RWPE2 (cell line): Measurements from ENCODE around the gene CHST11.

Experiments used
- ATAC-seq: fragments of 200-7000 bp; cut with Tn5 transposase; 3 replicates; pipeline ENCODE4 v1.9.1; 2021; ENCODE audit warnings: low read depth
- DNase-seq: peaks from one replicate; pipeline ENCODE4 v3.0.0-alpha.2; 2020; ENCODE audit warnings: low spot score
- H3K27ac ChIP-seq: fragments of 450-650 bp; 2 replicates; pipeline ENCODE4 v1.5.1; 2017; ENCODE audit warnings: mild to moderate bottlenecking; ENCODE audit not compliant: poor library complexity, severe bottlenecking
- H3K27me3 ChIP-seq: fragments of 250-450 bp; sonication (Bioruptor Pico); 2 replicates; pipeline ENCODE4 v1.5.1; 2021; ENCODE audit warnings: mild to moderate bottlenecking, moderate library complexity; ENCODE audit not compliant: insufficient read depth, poor library complexity, severe bottlenecking
- H3K36me3 ChIP-seq: fragments of 250-450 bp; sonication (Bioruptor Pico); 2 replicates; pipeline ENCODE4 v1.5.1; 2020; ENCODE audit warnings: low read depth, mild to moderate bottlenecking, moderate library complexity
- H3K4me1 ChIP-seq: fragments of 250-450 bp; sonication (Bioruptor Pico); 2 replicates; pipeline ENCODE4 v1.5.1; 2021; ENCODE audit warnings: mild to moderate bottlenecking, moderate library complexity; ENCODE audit not compliant: insufficient read depth, poor library complexity, severe bottlenecking
- H3K4me3 ChIP-seq: fragments of 250-450 bp; sonication (Bioruptor Pico); 2 replicates; pipeline ENCODE4 v1.5.1; 2021; ENCODE audit warnings: mild to moderate bottlenecking, moderate library complexity; ENCODE audit not compliant: severe bottlenecking
- H3K9me3 ChIP-seq: fragments of 250-450 bp; sonication (Bioruptor Pico); 2 replicates; pipeline ENCODE4 v1.5.1; 2021; ENCODE audit warnings: mild to moderate bottlenecking, moderate library complexity; ENCODE audit not compliant: severe bottlenecking
- TF ChIP-seq, protein P1 (sequence below): fragments of 450-650 bp; IDR thresholded peaks from one replicate; pipeline ENCODE4 v1.5.1; 2017; ENCODE audit warnings: mild to moderate bottlenecking, moderate library complexity; ENCODE audit not compliant: poor library complexity, severe bottlenecking

Gene CHST11

DNA sequence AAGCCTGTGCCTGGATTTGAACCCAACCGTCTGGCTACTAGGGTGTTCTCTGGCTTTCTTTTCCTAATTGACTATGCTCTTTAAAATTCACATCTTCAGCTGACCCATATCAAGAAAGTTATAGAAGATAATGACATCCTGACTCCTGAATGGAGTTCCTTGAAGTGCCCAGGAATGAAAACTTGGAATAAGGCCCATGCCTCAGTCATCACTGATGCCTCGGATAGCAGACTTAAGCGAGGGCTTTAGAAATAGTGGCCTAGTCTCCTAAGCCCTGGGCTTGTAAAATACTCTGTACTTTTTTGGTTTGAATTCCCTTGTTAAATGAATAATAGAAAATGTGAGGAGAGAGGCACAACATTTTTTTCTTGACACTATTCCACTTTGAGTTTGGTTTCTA, 39.0 kb downstream of the CHST11 start:
- Histone ChIP-seq H3K4me3 (no peak overlapping the region), H3K27me3 (no peaks in the 10 kb centered on the region), H3K4me1 (no peaks in the 10 kb centered on the region), H3K36me3 (no peaks in the 10 kb centered on the region), H3K27ac (no peak overlapping the region), H3K9me3 (no peaks in the 10 kb centered on the region)
- ATAC-seq, result no peak
- TF ChIP-seq, protein P1, sequence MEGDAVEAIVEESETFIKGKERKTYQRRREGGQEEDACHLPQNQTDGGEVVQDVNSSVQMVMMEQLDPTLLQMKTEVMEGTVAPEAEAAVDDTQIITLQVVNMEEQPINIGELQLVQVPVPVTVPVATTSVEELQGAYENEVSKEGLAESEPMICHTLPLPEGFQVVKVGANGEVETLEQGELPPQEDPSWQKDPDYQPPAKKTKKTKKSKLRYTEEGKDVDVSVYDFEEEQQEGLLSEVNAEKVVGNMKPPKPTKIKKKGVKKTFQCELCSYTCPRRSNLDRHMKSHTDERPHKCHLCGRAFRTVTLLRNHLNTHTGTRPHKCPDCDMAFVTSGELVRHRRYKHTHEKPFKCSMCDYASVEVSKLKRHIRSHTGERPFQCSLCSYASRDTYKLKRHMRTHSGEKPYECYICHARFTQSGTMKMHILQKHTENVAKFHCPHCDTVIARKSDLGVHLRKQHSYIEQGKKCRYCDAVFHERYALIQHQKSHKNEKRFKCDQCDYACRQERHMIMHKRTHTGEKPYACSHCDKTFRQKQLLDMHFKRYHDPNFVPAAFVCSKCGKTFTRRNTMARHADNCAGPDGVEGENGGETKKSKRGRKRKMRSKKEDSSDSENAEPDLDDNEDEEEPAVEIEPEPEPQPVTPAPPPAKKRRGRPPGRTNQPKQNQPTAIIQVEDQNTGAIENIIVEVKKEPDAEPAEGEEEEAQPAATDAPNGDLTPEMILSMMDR, result no peak
- DNase-seq, result no peak

DNA sequence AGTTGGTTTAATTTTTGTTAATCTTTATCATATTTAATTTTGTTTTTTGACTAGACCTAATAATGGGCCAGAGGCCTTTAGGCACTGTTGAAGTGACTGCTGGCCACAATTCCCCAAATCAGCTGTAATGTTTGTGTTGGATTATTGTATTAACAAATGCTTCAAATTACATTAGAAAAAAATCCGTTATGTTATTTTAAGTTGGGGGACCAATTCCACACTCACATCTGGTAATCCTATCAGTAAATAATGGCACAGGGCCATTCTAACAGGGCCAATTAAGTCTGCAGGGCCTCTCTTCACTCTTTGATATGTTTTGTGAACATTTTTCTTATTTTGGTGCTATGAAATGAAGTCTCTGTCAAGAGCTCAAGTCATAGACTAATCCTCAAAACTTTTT, 39.6 kb downstream of the CHST11 start:
- no peak for DNase-seq
- no peak overlapping the region for H3K4me3 ChIP-seq
- H3K27me3 ChIP-seq, result no peaks in the 10 kb centered on the region
- ATAC-seq, result no peak
- no peaks in the 10 kb centered on the region for H3K36me3 ChIP-seq
- H3K27ac ChIP-seq, result no peak overlapping the region
- no peaks in the 10 kb centered on the region for H3K4me1 ChIP-seq
- TF ChIP-seq, protein P1, result no peak
- no peaks in the 10 kb centered on the region for H3K9me3 ChIP-seq

DNA sequence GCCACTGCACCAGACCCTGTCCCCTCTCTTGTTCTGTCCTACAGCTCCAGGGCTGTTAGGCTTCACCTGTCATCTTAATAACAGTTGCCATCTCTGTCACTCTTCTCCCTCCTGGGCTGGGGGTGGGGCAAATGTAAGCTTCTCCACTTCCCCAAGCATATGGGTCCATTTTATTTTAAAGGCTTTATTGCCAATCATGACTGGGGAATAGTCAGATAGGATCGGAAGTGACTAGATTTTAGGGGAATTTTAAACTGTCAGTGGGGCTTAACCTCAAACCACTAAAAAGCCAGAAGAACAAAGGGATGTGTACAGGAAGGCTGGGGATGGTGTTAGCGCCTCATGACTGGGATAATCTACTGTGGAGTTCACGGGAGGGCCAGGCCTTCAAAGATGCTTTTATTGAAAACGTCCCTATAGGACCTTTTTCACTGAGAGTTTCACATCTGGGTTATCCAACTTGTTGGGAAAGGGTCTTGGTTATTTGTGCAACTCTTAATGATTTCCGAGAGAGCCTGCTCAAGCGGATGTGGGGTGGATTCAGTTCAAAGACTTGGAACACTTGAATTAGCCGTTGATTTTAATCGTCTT, 41.6 kb downstream of the CHST11 start:
- H3K9me3 ChIP-seq, result no peaks in the 10 kb centered on the region
- ATAC-seq, result no peak
- no peaks in the 10 kb centered on the region for H3K27me3 ChIP-seq
- no peaks in the 10 kb centered on the region for H3K4me1 ChIP-seq
- DNase-seq, result no peak
- no peaks in the 10 kb centered on the region for H3K36me3 ChIP-seq
- no peak overlapping the region for H3K4me3 ChIP-seq
- H3K27ac ChIP-seq, result no peak overlapping the region
- TF ChIP-seq, protein P1, result no peak

DNA sequence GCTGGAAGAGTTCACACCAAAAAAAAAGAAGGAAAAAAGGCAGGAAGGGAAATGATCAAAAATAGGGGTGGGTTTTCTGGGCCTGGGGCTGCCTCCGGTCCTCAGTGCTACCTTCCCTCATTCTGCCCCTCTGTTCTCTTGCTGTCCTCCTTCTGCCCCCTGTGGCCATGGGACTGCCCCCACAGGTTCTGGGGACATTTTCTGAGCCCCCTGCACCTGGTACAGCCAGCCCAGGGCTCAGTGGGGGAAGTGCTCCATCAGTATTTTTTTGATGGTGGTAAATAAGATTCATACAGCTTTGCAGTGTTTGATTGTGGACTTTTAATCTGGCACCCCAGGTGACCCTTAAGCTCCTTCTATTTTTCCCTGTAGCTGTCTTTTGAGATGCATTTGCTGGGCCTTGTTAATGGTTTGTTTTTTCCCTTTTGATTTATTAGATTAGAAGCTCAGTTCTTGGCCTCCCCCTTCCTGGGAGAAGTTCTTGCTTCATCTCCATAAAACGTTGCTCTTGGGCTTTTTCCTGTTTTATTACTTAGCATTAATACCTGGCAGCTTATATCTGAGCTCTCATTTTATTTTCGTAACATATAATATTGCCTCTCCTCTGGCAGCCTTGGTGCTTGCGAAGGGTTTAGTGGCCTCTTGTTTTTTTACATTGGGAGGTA, 43.1 kb downstream of the CHST11 start:
- ATAC-seq, result no peak
- no peaks in the 10 kb centered on the region for H3K36me3 ChIP-seq

DNA sequence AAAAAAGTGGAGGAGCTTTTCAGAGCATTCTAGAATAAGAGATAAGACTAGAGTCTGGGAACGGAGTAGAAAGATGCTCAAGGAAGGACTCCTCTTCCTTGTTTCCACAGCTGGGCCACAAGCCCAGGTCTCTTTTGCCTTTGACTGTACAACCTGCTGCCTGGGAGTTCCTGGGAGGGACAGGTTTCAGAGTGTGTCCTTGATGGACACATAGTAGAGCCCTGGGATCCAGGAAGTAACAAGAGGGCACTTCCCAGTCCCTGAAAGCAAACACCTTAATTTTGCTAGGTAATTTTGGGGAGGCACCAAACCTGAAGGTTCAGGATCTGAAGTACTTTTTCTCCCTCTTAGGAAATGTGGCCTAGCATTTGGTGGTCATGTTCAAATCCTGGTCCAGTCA, 44.4 kb downstream of the CHST11 start:
- Histone ChIP-seq H3K36me3 (no peaks in the 10 kb centered on the region), H3K27ac (no peak overlapping the region), H3K27me3 (no peaks in the 10 kb centered on the region), H3K4me3 (no peak overlapping the region), H3K4me1 (no peaks in the 10 kb centered on the region), H3K9me3 (no peaks in the 10 kb centered on the region)
- ATAC-seq (no peak), DNase-seq (no peak)
- TF ChIP-seq, protein P1, result no peak

More for the DNA sequence above, 43.1 kb downstream of the CHST11 start:
- Histone ChIP-seq H3K9me3 (no peaks in the 10 kb centered on the region), H3K27ac (no peak overlapping the region), H3K4me1 (no peaks in the 10 kb centered on the region), H3K27me3 (no peaks in the 10 kb centered on the region), H3K4me3 (no peak overlapping the region)
- TF ChIP-seq, protein P1, result no peak
- DNase-seq, result no peak
